Suprapubic skin (tissue), 4 donors: Measurements from ENCODE around the gene DPP10. TPM values are rescaled to one million over a fixed set of nuclear protein-coding genes. Genes with fewer than 3 reads are reported as not detected.

Source experiments
- DNase-seq, 2 donors: peaks; one replicate each; pipeline ENCODE4 v3.0.0-alpha.2; 2019; ENCODE audit warnings: low spot score in 2 of 2
- H3K27ac ChIP-seq: fragments of 200-600 bp; sonication (generic); one replicate; pipeline ENCODE4 v1.5.1; 2019
- H3K27me3 ChIP-seq: fragments of 200-600 bp; sonication (generic); one replicate; pipeline ENCODE4 v1.5.1; 2019
- H3K36me3 ChIP-seq: fragments of 200-600 bp; sonication (generic); one replicate; pipeline ENCODE4 v1.5.1; 2019
- H3K4me1 ChIP-seq: fragments of 200-600 bp; sonication (generic); one replicate; pipeline ENCODE4 v1.5.1; 2019
- H3K4me3 ChIP-seq: fragments of 200-600 bp; sonication (generic); one replicate; pipeline ENCODE4 v1.5.1; 2019; ENCODE audit warnings: mild to moderate bottlenecking
- H3K9me3 ChIP-seq: fragments of 200-600 bp; sonication (generic); one replicate; pipeline ENCODE4 v1.5.1; 2019
- CTCF ChIP-seq, 2 donors: fragments of 200-600 bp in 1 of 2; fragments of 450-650 bp in 1 of 2; sonication (generic) in 1 of 2; IDR thresholded peaks; one replicate each; pipeline ENCODE4 v1.5.1; 2016 to 2019; ENCODE audit warnings: antibody characterized with exemption in 2 of 2, mild to moderate bottlenecking in 1 of 2, moderate library complexity in 1 of 2
- EP300 ChIP-seq: sonication (generic); formaldehyde crosslinking; IDR thresholded peaks from one replicate; pipeline ENCODE4 v1.6.1; 2017; ENCODE audit warnings: antibody characterized with exemption
- POLR2A ChIP-seq, 2 donors: fragments of 450-650 bp; IDR thresholded peaks; one replicate each; pipeline ENCODE4 v1.6.1; 2017; ENCODE audit warnings: antibody characterized with exemption in 2 of 2, mild to moderate bottlenecking in 2 of 2, moderate library complexity in 2 of 2
- POLR2AphosphoS5 ChIP-seq, 3 donors: sonication (generic); formaldehyde crosslinking; IDR thresholded peaks; one replicate each; pipeline ENCODE4 v1.6.1; 2017; ENCODE audit warnings: antibody characterized with exemption in 3 of 3
- WGBS: methylation state at CpG from one replicate; pipeline ENCODE4 v1.1.5; 2018; 5-methylcytosine and 5-hydroxymethylcytosine counted together
- total RNA-seq, 4 donors: library from RNA; depleted of rRNA; stranded (reverse); fragments of >200 nt; gene quantifications; one replicate each; pipeline ENCODE4 v1.1.0, GENCODE V29; 2016

The DPP10 gene
- total RNA-seq, 4 donors from 2014 or later = 0.68 to 1.4 TPM; not detected in 2

GRCh38 chr2:115183144-115183543 is 740.7 kb downstream of the DPP10 start:
- H3K4me1 ChIP-seq = no peaks in the 10 kb centered on the region
- H3K36me3 ChIP-seq = no peaks in the 10 kb centered on the region
- whole genome bisulfite sequencing = 29% methylated on average over 3 of the region's 3 CpGs
- no peaks in the 10 kb centered on the region for H3K27me3 ChIP-seq
- H3K27ac ChIP-seq = no peak overlapping the region
- no peak for TF ChIP-seq POLR2AphosphoS5 (IDR thresholded peaks at IDR 0.05)
- no peak for TF ChIP-seq CTCF (IDR thresholded peaks at IDR 0.05)
- no peak for TF ChIP-seq POLR2A (IDR thresholded peaks at IDR 0.05)
- no peak for TF ChIP-seq EP300
- H3K4me3 ChIP-seq = no peak overlapping the region
- DNase-seq = no peak
- H3K9me3 ChIP-seq = no peaks in the 10 kb centered on the region

DNA sequence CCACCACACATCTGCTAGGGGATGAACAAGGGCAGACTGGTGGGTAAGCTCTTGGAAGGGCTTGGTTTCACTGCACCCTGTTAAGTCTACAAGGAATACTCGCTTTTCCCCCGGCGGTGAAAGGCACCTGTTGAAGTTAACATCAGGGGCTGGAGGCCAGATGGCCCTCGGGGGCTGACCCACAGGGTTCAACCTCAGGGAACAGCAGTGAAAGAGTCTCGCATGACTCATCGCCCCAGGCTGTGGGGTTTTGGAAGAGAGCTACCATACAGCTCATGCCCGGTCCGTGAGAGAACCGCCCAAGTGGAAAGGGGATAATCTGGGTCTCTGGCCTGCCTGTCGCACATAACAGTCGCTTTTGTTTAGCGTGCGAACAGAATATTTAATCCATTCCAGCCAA is 748.0 kb downstream of the DPP10 start:
- H3K36me3 ChIP-seq = no peaks in the 10 kb centered on the region
- WGBS = 93% methylated on average over 8 of the region's 13 CpGs
- H3K4me1 ChIP-seq = no peaks in the 10 kb centered on the region
- DNase-seq = no peak
- H3K27ac ChIP-seq = no peak overlapping the region
- no peak overlapping the region for H3K4me3 ChIP-seq
- H3K9me3 ChIP-seq = no peaks in the 10 kb centered on the region
- no peaks in the 10 kb centered on the region for H3K27me3 ChIP-seq
- no peak for TF ChIP-seq EP300
- no peak for TF ChIP-seq POLR2AphosphoS5 (IDR thresholded peaks at IDR 0.05)
- TF ChIP-seq CTCF (IDR thresholded peaks at IDR 0.05) = no peak
- TF ChIP-seq POLR2A (IDR thresholded peaks at IDR 0.05) = no peak

- TF ChIP-seq POLR2A (IDR thresholded peaks at IDR 0.05) (no peak), POLR2AphosphoS5 (IDR thresholded peaks at IDR 0.05) (no peak), EP300 (no peak), CTCF (IDR thresholded peaks at IDR 0.05) (no peak)
- H3K4me1 ChIP-seq = no peaks in the 10 kb centered on the region
- H3K27me3 ChIP-seq = no peaks in the 10 kb centered on the region
- no peaks in the 10 kb centered on the region for H3K36me3 ChIP-seq
- 81% methylated on average over 6 of the region's 6 CpGs for WGBS
- no peak overlapping the region for H3K4me3 ChIP-seq
- no peak overlapping the region for H3K27ac ChIP-seq
- no peaks in the 10 kb centered on the region for H3K9me3 ChIP-seq
- DNase-seq = no peak
Measured at GRCh38 chr2:115194623-115195022, 752.2 kb downstream of the DPP10 start.

DNA sequence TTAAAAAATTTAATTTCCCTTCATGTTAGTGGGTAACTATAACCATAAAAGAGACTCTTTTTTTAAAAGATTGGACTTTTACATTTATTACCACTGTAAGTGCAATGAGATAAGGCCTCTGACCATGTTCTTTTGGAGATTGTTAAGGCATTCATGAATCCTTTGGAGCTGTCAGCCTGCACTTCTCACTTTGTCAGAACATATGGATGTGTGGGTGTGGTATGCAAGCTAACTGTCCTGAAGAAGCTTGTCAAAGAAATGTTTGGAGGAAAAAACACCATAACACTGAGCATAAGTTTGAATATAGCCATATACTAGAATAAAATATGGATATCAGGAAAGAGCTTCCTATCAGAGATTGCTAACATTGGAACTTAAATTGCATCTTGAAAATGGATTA is 754.1 kb downstream of the DPP10 start:
- no peaks in the 10 kb centered on the region for H3K9me3 ChIP-seq
- H3K36me3 ChIP-seq = no peaks in the 10 kb centered on the region
- no peak overlapping the region for H3K4me3 ChIP-seq
- no peaks in the 10 kb centered on the region for H3K27me3 ChIP-seq
- no peak for TF ChIP-seq POLR2AphosphoS5 (IDR thresholded peaks at IDR 0.05)
- TF ChIP-seq EP300 = no peak
- no peak for TF ChIP-seq POLR2A (IDR thresholded peaks at IDR 0.05)
- TF ChIP-seq CTCF (IDR thresholded peaks at IDR 0.05) = no peak
- DNase-seq = no peak
- H3K4me1 ChIP-seq = no peaks in the 10 kb centered on the region
- H3K27ac ChIP-seq = no peak overlapping the region

GRCh38 chr2:115199966-115200365 is 757.5 kb downstream of the DPP10 start:
- TF ChIP-seq EP300 (no peak), POLR2A (IDR thresholded peaks at IDR 0.05) (no peak), CTCF (IDR thresholded peaks at IDR 0.05) (no peak), POLR2AphosphoS5 (IDR thresholded peaks at IDR 0.05) (no peak)
- no peaks in the 10 kb centered on the region for H3K4me1 ChIP-seq
- no peak overlapping the region for H3K4me3 ChIP-seq
- DNase-seq = no peak
- H3K36me3 ChIP-seq = no peaks in the 10 kb centered on the region
- H3K9me3 ChIP-seq = no peaks in the 10 kb centered on the region
- WGBS = 54% methylated on average over 4 of the region's 4 CpGs
- H3K27ac ChIP-seq = no peak overlapping the region
- no peaks in the 10 kb centered on the region for H3K27me3 ChIP-seq
